HG02840 (cell line): ENCODE measurements around the gene SPIC.

Experiments
- ATAC-seq: cut with Tn5 transposase; IDR thresholded peaks from one replicate; pipeline ENCODE4 v1.9.1; 2021; ENCODE audit warnings: mild to moderate bottlenecking, moderate library complexity, moderate number of reproducible peaks; ENCODE audit not compliant: unreplicated experiment, low FRiP score

Gene SPIC

GRCh38 chr12:101527682-101528081, 52.5 kb downstream of the SPIC start:
- ATAC-seq, result no peak

GRCh38 chr12:101536069-101536674, 61.0 kb downstream of the SPIC start:
- no peak for ATAC-seq
